Heart left ventricle (tissue), 13 donors: ENCODE data around the gene PLCB2.

Experiments used
- POLR2A ChIP-seq, 2 donors: fragments of 450-650 bp; IDR thresholded peaks; one replicate each; pipeline ENCODE4 v1.6.1; 2017; ENCODE audit warnings: antibody characterized with exemption in 2 of 2, mild to moderate bottlenecking in 2 of 2, moderate library complexity in 2 of 2
- TF ChIP-seq, protein P1 (sequence below), 12 donors: fragments of 200-600 bp; sonication (generic) in 4 of 12; IDR thresholded peaks; one replicate each; pipeline versions ENCODE4 v1.5.0 to v1.8.0; 2018 to 2022; ENCODE audit warnings: antibody characterized with exemption in 12 of 12, mild to moderate bottlenecking in 5 of 12
- donor health status: ischemic (EF 13 %, LVEDD 7.1; RV severe dilation, severe dysfunction).
- donor health status: DM: no; HTN: yes; CAD: no.
- donor health status: DM: no; HTN: no; CAD: no.
- donor health status: ischemic (EF 25% LVEDD 6.9; RV normal size, moderate dysfunction).
- donor health status: ischemic (EF 25% LVEDD 5.7; RV mildly dilated, moderate dysfunction).
- donor health status: ischemic (EF 35%, LVEDD 5.7; RV mildly dilated, moderate dysfunction).
- donor health status: nonischemic (EF 11% LVEDD 7.7; RV severe dilation, severe dysfunction).
- donor health status: DM: yes; HTN: yes; CAD: no.
- donor health status: PGD.
- donor health status: ischemic (EF 29% LVEDD 5.4; RV normal size, mild dysfunction).
- donor health status: nonischemic (EF 23%, LVEDD 6.1; RV moderate dilation, normal function).

DNA sequence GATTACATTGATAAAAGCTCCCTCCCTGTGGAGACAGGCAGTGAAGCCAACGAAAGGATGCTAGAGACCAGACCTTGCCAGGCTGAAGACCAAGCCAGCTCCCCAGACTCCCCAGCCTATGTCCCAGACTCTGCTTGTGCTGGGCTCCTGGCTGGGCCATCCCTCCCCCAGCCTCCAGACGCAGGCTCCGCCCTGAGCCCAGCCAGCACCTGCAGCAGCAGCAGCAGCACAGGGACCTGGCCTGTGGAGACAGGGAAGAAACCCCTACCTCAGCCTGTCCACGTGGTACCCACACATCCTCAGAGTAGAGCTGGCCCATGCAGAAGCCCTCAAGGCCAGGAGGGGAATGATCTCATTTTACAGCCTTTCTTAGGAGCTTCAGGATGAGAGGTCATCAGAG lies 38.1 kb downstream of the PLCB2 start:
- TF ChIP-seq, protein P1, sequence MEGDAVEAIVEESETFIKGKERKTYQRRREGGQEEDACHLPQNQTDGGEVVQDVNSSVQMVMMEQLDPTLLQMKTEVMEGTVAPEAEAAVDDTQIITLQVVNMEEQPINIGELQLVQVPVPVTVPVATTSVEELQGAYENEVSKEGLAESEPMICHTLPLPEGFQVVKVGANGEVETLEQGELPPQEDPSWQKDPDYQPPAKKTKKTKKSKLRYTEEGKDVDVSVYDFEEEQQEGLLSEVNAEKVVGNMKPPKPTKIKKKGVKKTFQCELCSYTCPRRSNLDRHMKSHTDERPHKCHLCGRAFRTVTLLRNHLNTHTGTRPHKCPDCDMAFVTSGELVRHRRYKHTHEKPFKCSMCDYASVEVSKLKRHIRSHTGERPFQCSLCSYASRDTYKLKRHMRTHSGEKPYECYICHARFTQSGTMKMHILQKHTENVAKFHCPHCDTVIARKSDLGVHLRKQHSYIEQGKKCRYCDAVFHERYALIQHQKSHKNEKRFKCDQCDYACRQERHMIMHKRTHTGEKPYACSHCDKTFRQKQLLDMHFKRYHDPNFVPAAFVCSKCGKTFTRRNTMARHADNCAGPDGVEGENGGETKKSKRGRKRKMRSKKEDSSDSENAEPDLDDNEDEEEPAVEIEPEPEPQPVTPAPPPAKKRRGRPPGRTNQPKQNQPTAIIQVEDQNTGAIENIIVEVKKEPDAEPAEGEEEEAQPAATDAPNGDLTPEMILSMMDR (IDR thresholded peaks at IDR 0.05) = no peak
- no peak for TF ChIP-seq POLR2A (IDR thresholded peaks at IDR 0.05)
